Neural cell (in vitro differentiated cells): ENCODE data around the gene TAOK3.

Experiments used
- CTCF ChIP-seq: fragments of 450-650 bp; IDR thresholded peaks from 2 replicates; pipeline ENCODE4 v1.5.1; 2014; ENCODE audit warnings: antibody characterized with exemption, mild to moderate bottlenecking, moderate library complexity; ENCODE audit not compliant: poor library complexity, severe bottlenecking
- EZH2 ChIP-seq: fragments of 200-600, 300-800 bp; shearing (Covaris generic), sonication (generic); IDR thresholded peaks from 2 replicates; pipeline ENCODE4 v1.6.1; 2014; ENCODE audit warnings: antibody characterized with exemption, low read length, borderline replicate concordance, mild to moderate bottlenecking; ENCODE audit not compliant: insufficient read depth, poor library complexity, severe bottlenecking
- POLR2AphosphoS5 ChIP-seq: IDR thresholded peaks from 2 replicates; pipeline ENCODE4 v1.6.1; 2012
- RAD21 ChIP-seq: fragments of 450-650 bp; conservative IDR thresholded peaks from 2 replicates; pipeline ENCODE4 v1.6.1; 2014; ENCODE audit warnings: antibody characterized with exemption, mild to moderate bottlenecking, moderate library complexity

DNA sequence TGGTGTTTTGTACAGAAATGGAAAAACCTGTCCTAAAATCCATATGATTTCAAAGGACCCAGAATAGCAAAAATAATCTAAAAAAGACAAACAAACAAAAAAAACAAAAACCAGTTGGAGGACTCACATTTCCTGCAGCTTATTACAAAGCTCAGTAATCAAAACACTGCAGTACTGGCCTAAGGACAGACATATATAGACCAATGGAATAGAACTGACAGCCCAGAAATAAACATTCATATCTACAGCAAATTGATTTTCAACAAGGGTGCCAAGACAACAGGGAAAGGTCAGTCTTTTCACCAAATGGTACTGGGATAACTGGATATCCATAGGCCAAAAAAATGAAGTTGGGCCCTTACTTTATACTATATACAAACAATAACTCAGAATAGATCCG lies 55.0 kb downstream of the TAOK3 start:
- TF ChIP-seq RAD21 (no peak), CTCF (no peak), POLR2AphosphoS5 (no peak), EZH2 (no peak)
